ENCODE measurements around the gene PLN. TPM values are rescaled to one million over a fixed set of nuclear protein-coding genes. Genes with fewer than 3 reads are reported as not detected.
A peak's percentile ranks its signal among the peaks of the same experiment; 100 is the strongest.

The PLN gene
- total RNA-seq (100 to 1,000 TPM; 294 to 454 (median 330) TPM), polyA plus RNA-seq (10 to 100 TPM in 1 of 3 donors, 1 to 10 TPM in 2; 2.3 to 14.6 (median 9.0) TPM)

DNA sequence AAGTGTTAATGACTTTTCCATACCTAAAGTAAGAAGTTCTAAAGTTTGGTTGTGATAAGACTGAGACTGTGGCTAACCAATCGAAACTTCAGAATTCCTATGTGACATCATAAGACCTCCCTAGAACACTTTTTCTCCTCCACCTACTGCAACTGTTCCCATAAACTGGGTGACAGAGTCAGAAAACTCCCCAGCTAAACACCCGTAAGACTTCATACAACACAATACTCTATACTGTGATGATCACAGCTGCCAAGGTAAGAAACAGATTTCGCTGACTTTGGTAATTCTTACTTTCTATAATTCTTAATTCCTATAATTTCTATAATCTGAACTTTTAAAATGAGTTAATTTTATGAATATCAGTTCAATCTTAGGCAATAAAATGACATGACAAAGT lies at the start of gene PLN:
Gene PLN, plus strand, starts transcription at position 161 of the 400 bp plus-strand sequence. CDS start 10,626 bp downstream, outside the sequence.
- H3K27ac ChIP-seq = peak within 1 kb of the TSS; percentile 70 to 84 (median 78)
- peak; percentile 50 to 95 (median 88) for TF ChIP-seq POLR2AphosphoS5 (IDR thresholded peaks at IDR 0.05)
- TF ChIP-seq EP300 (IDR thresholded peaks at IDR 0.05) = no peak
- TF ChIP-seq, protein P1, sequence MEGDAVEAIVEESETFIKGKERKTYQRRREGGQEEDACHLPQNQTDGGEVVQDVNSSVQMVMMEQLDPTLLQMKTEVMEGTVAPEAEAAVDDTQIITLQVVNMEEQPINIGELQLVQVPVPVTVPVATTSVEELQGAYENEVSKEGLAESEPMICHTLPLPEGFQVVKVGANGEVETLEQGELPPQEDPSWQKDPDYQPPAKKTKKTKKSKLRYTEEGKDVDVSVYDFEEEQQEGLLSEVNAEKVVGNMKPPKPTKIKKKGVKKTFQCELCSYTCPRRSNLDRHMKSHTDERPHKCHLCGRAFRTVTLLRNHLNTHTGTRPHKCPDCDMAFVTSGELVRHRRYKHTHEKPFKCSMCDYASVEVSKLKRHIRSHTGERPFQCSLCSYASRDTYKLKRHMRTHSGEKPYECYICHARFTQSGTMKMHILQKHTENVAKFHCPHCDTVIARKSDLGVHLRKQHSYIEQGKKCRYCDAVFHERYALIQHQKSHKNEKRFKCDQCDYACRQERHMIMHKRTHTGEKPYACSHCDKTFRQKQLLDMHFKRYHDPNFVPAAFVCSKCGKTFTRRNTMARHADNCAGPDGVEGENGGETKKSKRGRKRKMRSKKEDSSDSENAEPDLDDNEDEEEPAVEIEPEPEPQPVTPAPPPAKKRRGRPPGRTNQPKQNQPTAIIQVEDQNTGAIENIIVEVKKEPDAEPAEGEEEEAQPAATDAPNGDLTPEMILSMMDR (IDR thresholded peaks at IDR 0.05) = no peak
- TF ChIP-seq POLR2A (IDR thresholded peaks at IDR 0.05) = peak; percentile 47 to 82
- no peak for DNase-seq
- no peaks in the 10 kb centered on the region for H3K27me3 ChIP-seq
- no peaks in the 10 kb centered on the region for H3K9me3 ChIP-seq
- peak within 1 kb of the TSS; percentile 36 to 59 (median 48) for H3K4me3 ChIP-seq
- WGBS, 2 donors = 81% methylated on average over 3 of the region's 3 CpGs
- intact Hi-C loops (cut with DNase I) = no loop called here
- no peaks in the 10 kb centered on the region for H3K36me3 ChIP-seq
- peaks cover 0 to 42% (median 19%) of the 10 kb centered on the region in 4 donors for H3K4me1 ChIP-seq

DNA sequence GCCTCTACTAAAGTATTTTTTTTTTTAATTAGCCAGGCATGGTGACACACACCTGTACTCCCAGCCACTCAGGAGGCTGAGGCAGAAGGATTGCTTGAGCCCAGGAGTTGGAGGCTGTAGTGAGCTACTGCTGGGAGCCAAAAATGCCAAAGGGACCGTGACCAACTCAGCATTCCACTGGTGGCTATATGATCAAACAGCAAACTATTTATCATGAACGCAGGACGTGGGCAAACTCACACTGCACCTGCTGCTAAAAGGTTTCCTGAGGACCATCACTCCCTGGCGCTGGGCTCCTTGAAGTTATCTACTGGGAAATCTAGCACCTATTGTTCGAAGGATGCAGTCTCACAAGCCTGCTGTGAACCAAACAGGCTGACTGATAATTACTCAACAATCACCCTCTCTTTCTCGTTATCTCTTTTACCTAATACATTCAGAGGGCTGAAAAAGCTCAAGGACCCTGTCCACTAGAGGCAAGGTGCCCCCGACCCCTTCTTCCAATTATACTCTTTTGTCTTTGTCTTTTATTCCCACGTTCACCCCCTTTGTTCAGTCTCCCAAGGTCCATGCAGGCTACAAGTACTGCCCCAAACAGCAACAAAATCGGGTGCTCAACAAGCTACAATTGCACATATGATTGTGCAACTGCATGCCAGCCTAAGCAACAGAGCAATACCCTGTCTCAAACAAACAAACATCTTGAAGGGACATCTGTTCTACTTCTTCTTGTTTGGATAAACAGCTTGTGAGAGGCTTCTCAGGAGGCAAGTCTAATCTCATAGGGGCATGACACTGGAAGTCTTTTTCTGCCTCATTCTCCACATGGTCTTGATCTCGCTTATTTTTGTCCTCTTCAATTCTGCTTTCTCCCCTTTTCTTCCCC lies 47.7 kb upstream of the PLN start:
- peak overlapping the region in 1 of 4 donors; percentile 46 for H3K27ac ChIP-seq
- no peak for TF ChIP-seq EP300 (IDR thresholded peaks at IDR 0.05)
- no peak for TF ChIP-seq POLR2A (IDR thresholded peaks at IDR 0.05)
- no peak for TF ChIP-seq POLR2AphosphoS5 (IDR thresholded peaks at IDR 0.05)
- TF ChIP-seq, protein P1 (IDR thresholded peaks at IDR 0.05) = no peak
- intact Hi-C loops (cut with DNase I) = no loop called here
- no peaks in the 10 kb centered on the region for H3K27me3 ChIP-seq
- H3K4me3 ChIP-seq = no peak overlapping the region
- peaks cover 0 to 18% (median 9%) of the 10 kb centered on the region in 4 donors for H3K4me1 ChIP-seq
- peaks cover 0 to 2% (median 0%) of the 10 kb centered on the region in 4 donors for H3K9me3 ChIP-seq
- no peak for DNase-seq
- H3K36me3 ChIP-seq = peaks cover 0 to 1% (median 0%) of the 10 kb centered on the region in 4 donors
- 80 to 88% methylated on average over 10 of the region's 10 CpGs for WGBS, 2 donors

DNA sequence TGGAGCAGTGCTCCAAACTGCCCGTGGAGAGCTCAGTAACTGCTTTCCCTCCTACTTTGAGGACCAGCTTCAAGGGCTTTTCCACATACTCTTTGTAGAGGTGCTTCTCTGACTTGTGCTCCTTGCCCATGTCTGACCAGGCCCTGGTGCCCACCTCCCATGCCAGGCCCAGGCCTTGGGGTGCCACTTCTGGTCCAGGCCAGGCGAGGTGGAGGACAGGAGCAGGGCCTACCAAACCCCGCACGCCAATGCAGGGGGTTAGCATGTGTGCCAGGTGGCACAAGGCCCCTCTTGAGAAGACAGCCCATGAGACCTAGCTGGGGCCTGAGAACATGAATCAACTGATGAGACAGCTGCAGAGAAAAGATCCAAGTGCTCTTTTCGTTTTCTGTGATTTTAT lies 47.0 kb upstream of the PLN start:
- Histone ChIP-seq H3K36me3 (no peaks in the 10 kb centered on the region), H3K4me3 (no peak overlapping the region), H3K4me1 (peaks cover 0 to 18% (median 9%) of the 10 kb centered on the region in 4 donors), H3K9me3 (peaks cover 0 to 2% (median 0%) of the 10 kb centered on the region in 4 donors), H3K27me3 (no peaks in the 10 kb centered on the region), H3K27ac (peak overlapping the region in 3 of 4 donors; percentile 13 to 46 (median 35))
- intact Hi-C loops (cut with DNase I) = no loop called here
- TF ChIP-seq EP300 (IDR thresholded peaks at IDR 0.05) = no peak
- no peak for TF ChIP-seq POLR2AphosphoS5 (IDR thresholded peaks at IDR 0.05)
- WGBS, 2 donors = 84 to 89% methylated on average over 5 of the region's 5 CpGs
- DNase-seq = peak; percentile 60

DNA sequence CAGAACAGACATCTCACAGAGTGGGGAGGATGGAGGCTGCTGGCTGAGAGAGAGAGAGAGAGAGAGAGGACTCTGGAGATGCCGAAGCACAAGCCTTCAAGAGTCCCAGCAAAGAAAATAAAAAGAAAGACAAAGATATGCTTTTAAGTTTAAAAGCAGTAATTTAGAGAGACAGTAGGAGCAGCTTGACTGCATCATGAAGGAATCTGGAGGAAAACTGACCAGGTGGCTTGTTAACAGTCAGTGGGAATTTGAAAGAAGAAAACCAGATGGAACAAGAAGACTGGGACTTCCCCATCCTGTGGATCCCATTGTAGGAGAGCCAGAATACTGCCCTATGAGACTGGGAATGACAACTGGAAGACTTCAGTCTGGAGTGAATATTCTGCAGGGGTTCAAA lies 46.3 kb upstream of the PLN start:
- Histone ChIP-seq H3K27ac (peak overlapping the region in 3 of 4 donors; percentile 13 to 46 (median 35)), H3K9me3 (peaks cover 0 to 2% (median 0%) of the 10 kb centered on the region in 4 donors), H3K4me1 (peaks cover 0 to 18% (median 9%) of the 10 kb centered on the region in 4 donors), H3K36me3 (no peaks in the 10 kb centered on the region), H3K27me3 (no peaks in the 10 kb centered on the region), H3K4me3 (no peak overlapping the region)
- 86 to 89% methylated on average over 1 of the region's 1 CpG for WGBS, 2 donors
- TF ChIP-seq, protein P1 (IDR thresholded peaks at IDR 0.05) = no peak
- peak in 3 of 4 donors; percentile 55 to 75 (median 72) for TF ChIP-seq POLR2AphosphoS5 (IDR thresholded peaks at IDR 0.05)
- no peak for DNase-seq
- intact Hi-C loops (cut with DNase I) = no loop called here

DNA sequence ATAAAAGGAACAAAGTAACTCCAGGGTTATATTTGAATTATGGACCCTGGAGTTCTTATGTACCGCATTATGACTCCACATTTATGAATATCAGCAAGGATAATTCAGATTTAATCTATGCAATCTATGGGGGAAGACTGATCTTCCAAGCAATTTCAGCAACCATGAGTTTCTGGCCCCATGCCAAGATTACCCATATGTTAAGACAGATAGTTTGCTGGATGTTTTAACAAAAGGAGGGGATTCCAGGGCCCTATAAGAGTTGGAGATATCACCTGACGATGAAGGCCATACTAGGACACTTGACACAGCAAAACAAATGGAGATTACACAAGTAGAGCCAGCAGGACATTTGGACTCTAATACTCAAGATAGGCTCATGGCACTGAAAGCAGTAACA lies 45.9 kb upstream of the PLN start:
- DNase-seq = no peak
- TF ChIP-seq POLR2AphosphoS5 (IDR thresholded peaks at IDR 0.05) (no peak), POLR2A (IDR thresholded peaks at IDR 0.05) (no peak), EP300 (IDR thresholded peaks at IDR 0.05) (no peak)
- TF ChIP-seq, protein P1 (IDR thresholded peaks at IDR 0.05) = no peak
- Histone ChIP-seq H3K27me3 (no peaks in the 10 kb centered on the region), H3K36me3 (no peaks in the 10 kb centered on the region), H3K4me1 (peaks cover 0 to 18% (median 9%) of the 10 kb centered on the region in 4 donors), H3K4me3 (no peak overlapping the region), H3K9me3 (peaks cover 0 to 2% (median 0%) of the 10 kb centered on the region in 4 donors), H3K27ac (peak overlapping the region in 1 of 4 donors; percentile 35)
- WGBS, 2 donors = 72 to 95% methylated on average over 2 of the region's 2 CpGs
- intact Hi-C loops (cut with DNase I) = no loop called here

Measured in sigmoid colon (tissue), 7 donors.